IPS DF 6.9 (cell line): ENCODE data around the gene PLPP3.

Source experiments
- DNase-seq: peaks from one replicate; pipeline ENCODE4 v3.0.0-alpha.2; 2013; ENCODE audit warnings: low read depth, low spot score
- H3K27ac ChIP-seq: one replicate; pipeline ENCODE4 v1.5.1; 2013; ENCODE audit warnings: low read length, control low read depth
- H3K27me3 ChIP-seq: 2 replicates; pipeline ENCODE4 v1.6.1; 2013; ENCODE audit warnings: mild to moderate bottlenecking, low read length; ENCODE audit not compliant: control insufficient read depth, insufficient read depth
- H3K36me3 ChIP-seq: 2 replicates; pipeline ENCODE4 v1.6.1; 2013; ENCODE audit warnings: low read length; ENCODE audit not compliant: control insufficient read depth, insufficient read depth
- H3K4me1 ChIP-seq: 2 replicates; pipeline ENCODE4 v1.6.1; 2013; ENCODE audit warnings: low read length; ENCODE audit not compliant: control insufficient read depth, insufficient read depth
- H3K4me3 ChIP-seq: 2 replicates; pipeline ENCODE4 v1.5.1; 2013; ENCODE audit warnings: mild to moderate bottlenecking, low read length
- H3K9me3 ChIP-seq: 2 replicates; pipeline ENCODE4 v1.6.1; 2013; ENCODE audit warnings: low read length, inconsistent platforms; ENCODE audit not compliant: control insufficient read depth, insufficient read depth
- WGBS: extraction: QIAGEN DNeasy Blood & Tissue Kit; methylation state at CpG from one replicate; pipeline ENCODE4 v1.1.7; 2013; ENCODE audit warnings: mixed read lengths, missing lambda C conversion rate; ENCODE audit not compliant: insufficient read length, insufficient coverage; 5-methylcytosine and 5-hydroxymethylcytosine counted together

The PLPP3 gene

GRCh38 chr1:56563568-56563967 is 15.8 kb downstream of the PLPP3 start:
- Histone ChIP-seq H3K4me1 (peaks cover 10% of the 10 kb centered on the region; the same call in 1 of the 2 replicates), H3K27ac (no peak overlapping the region), H3K36me3 (no peaks in the 10 kb centered on the region), H3K4me3 (no peak overlapping the region), H3K27me3 (no peaks in the 10 kb centered on the region), H3K9me3 (no peaks in the 10 kb centered on the region)
- WGBS = no CpG with 5 or more reads among the region's 3 CpGs
- no peak for DNase-seq

GRCh38 chr1:56562891-56563452 is 16.4 kb downstream of the PLPP3 start:
- whole genome bisulfite sequencing = no CpG with 5 or more reads among the region's 2 CpGs

GRCh38 chr1:56561227-56562019 is 17.9 kb downstream of the PLPP3 start:
- H3K4me1 ChIP-seq = peaks cover 10% of the 10 kb centered on the region; the same call in 1 of the 2 replicates
- no CpG with 5 or more reads among the region's 8 CpGs for WGBS
- H3K4me3 ChIP-seq = no peak overlapping the region
- DNase-seq = no peak
- no peak overlapping the region for H3K27ac ChIP-seq
- H3K27me3 ChIP-seq = no peaks in the 10 kb centered on the region
- no peaks in the 10 kb centered on the region for H3K36me3 ChIP-seq
- H3K9me3 ChIP-seq = no peaks in the 10 kb centered on the region

More at GRCh38 chr1:56562891-56563452, 16.4 kb downstream of the PLPP3 start:
- peaks cover 10% of the 10 kb centered on the region; the same call in 1 of the 2 replicates for H3K4me1 ChIP-seq
- no peak for DNase-seq
- no peaks in the 10 kb centered on the region for H3K27me3 ChIP-seq
- H3K9me3 ChIP-seq = no peaks in the 10 kb centered on the region
- no peaks in the 10 kb centered on the region for H3K36me3 ChIP-seq
- no peak overlapping the region for H3K27ac ChIP-seq
- no peak overlapping the region for H3K4me3 ChIP-seq

GRCh38 chr1:56557746-56558145 is 21.6 kb downstream of the PLPP3 start:
- WGBS = no CpG with 5 or more reads among the region's 7 CpGs
- Histone ChIP-seq H3K27ac (no peak overlapping the region), H3K4me3 (no peak overlapping the region), H3K4me1 (peaks cover 6% of the 10 kb centered on the region; the same call in 1 of the 2 replicates), H3K36me3 (no peaks in the 10 kb centered on the region), H3K9me3 (no peaks in the 10 kb centered on the region), H3K27me3 (no peaks in the 10 kb centered on the region)
- no peak for DNase-seq

GRCh38 chr1:56555448-56555847 is 23.9 kb downstream of the PLPP3 start:
- Histone ChIP-seq H3K27me3 (no peaks in the 10 kb centered on the region), H3K4me3 (no peak overlapping the region), H3K4me1 (peaks cover 11% of the 10 kb centered on the region; the same call in 1 of the 2 replicates), H3K27ac (no peak overlapping the region), H3K9me3 (no peaks in the 10 kb centered on the region), H3K36me3 (no peaks in the 10 kb centered on the region)
- DNase-seq = no peak
- no CpG with 5 or more reads among the region's 2 CpGs for WGBS

- H3K36me3 ChIP-seq = no peaks in the 10 kb centered on the region
- DNase-seq = no peak
- H3K4me1 ChIP-seq = peaks cover 16% of the 10 kb centered on the region; the same call in 1 of the 2 replicates
- no peak overlapping the region for H3K27ac ChIP-seq
- H3K4me3 ChIP-seq = no peak overlapping the region
- no peaks in the 10 kb centered on the region for H3K27me3 ChIP-seq
- WGBS = no CpG with 5 or more reads among the region's 1 CpG
- no peaks in the 10 kb centered on the region for H3K9me3 ChIP-seq
These were observed 26.3 kb downstream of the PLPP3 start for GRCh38 chr1:56553046-56553445.

- H3K27ac ChIP-seq = no peak overlapping the region
- H3K9me3 ChIP-seq = no peaks in the 10 kb centered on the region
- H3K4me1 ChIP-seq = peaks cover 16% of the 10 kb centered on the region; the same call in 1 of the 2 replicates
- no peaks in the 10 kb centered on the region for H3K36me3 ChIP-seq
- no peak for DNase-seq
- no peak overlapping the region for H3K4me3 ChIP-seq
- H3K27me3 ChIP-seq = no peaks in the 10 kb centered on the region
These were observed 27.0 kb downstream of the PLPP3 start for GRCh38 chr1:56552349-56552748.

- H3K4me1 ChIP-seq = peaks cover 16% of the 10 kb centered on the region; the same call in 1 of the 2 replicates
These were observed 27.7 kb downstream of the PLPP3 start for GRCh38 chr1:56551691-56552090.

GRCh38 chr1:56550859-56551188 is 28.5 kb downstream of the PLPP3 start:
- no peak overlapping the region for H3K4me3 ChIP-seq

More at GRCh38 chr1:56551691-56552090, 27.7 kb downstream of the PLPP3 start:
- no peaks in the 10 kb centered on the region for H3K27me3 ChIP-seq
- H3K27ac ChIP-seq = no peak overlapping the region
- no peaks in the 10 kb centered on the region for H3K36me3 ChIP-seq
- no peak overlapping the region for H3K4me3 ChIP-seq
- DNase-seq = no peak
- no CpG with 5 or more reads among the region's 3 CpGs for WGBS
- H3K9me3 ChIP-seq = no peaks in the 10 kb centered on the region

GRCh38 chr1:56550138-56550858 is 29.1 kb downstream of the PLPP3 start:
- no peak for DNase-seq
- Histone ChIP-seq H3K4me3 (no peak overlapping the region), H3K9me3 (no peaks in the 10 kb centered on the region), H3K27me3 (no peaks in the 10 kb centered on the region), H3K27ac (peak overlapping the region; percentile 95), H3K4me1 (peaks cover 18% of the 10 kb centered on the region; the same call in 1 of the 2 replicates), H3K36me3 (no peaks in the 10 kb centered on the region)
- WGBS = no CpG with 5 or more reads among the region's 5 CpGs

More at GRCh38 chr1:56550859-56551188, 28.5 kb downstream of the PLPP3 start:
- Histone ChIP-seq H3K27me3 (no peaks in the 10 kb centered on the region), H3K4me1 (peaks cover 18% of the 10 kb centered on the region; the same call in 1 of the 2 replicates), H3K9me3 (no peaks in the 10 kb centered on the region), H3K36me3 (no peaks in the 10 kb centered on the region), H3K27ac (peak overlapping the region; percentile 95)
- DNase-seq = no peak
- WGBS = no CpG with 5 or more reads among the region's 4 CpGs
